PFSK-1 (cell line): ENCODE measurements around the gene ABL2.

Source experiments
- FOXP2 ChIP-seq: optimal IDR thresholded peaks from 2 replicates; pipeline ENCODE3; 2011; ENCODE audit warnings: borderline replicate concordance, control low read depth, inconsistent platforms; ENCODE audit not compliant: insufficient read depth; ENCODE audit errors: extremely low read length, extremely low read depth
- POLR2AphosphoS5 ChIP-seq: IDR thresholded peaks from 2 replicates; pipeline ENCODE4 v1.6.1; 2012; ENCODE audit warnings: low read depth, mild to moderate bottlenecking, control low read depth, low read length, moderate library complexity
- REST ChIP-seq, 2 experiments: IDR thresholded peaks; 2 replicates each; pipeline versions ENCODE4 v1.6.1 to v1.8.0; 2011 to 2012; ENCODE audit warnings: low read depth in 2 of 2, low read length in 2 of 2, control low read depth in 1 of 2, inconsistent platforms in 1 of 2, mild to moderate bottlenecking in 1 of 2, moderate library complexity in 1 of 2; ENCODE audit not compliant: insufficient read depth in 1 of 2
- SIN3A ChIP-seq: IDR thresholded peaks from 2 replicates; pipeline ENCODE4 v1.6.1; 2012; ENCODE audit warnings: mild to moderate bottlenecking, low read length, moderate library complexity, borderline replicate concordance; ENCODE audit not compliant: insufficient read depth
- TAF1 ChIP-seq: IDR thresholded peaks from 2 replicates; pipeline ENCODE4 v1.6.1; 2012; ENCODE audit warnings: low read length, control low read depth, borderline replicate concordance; ENCODE audit not compliant: insufficient read depth

ABL2 gene

DNA sequence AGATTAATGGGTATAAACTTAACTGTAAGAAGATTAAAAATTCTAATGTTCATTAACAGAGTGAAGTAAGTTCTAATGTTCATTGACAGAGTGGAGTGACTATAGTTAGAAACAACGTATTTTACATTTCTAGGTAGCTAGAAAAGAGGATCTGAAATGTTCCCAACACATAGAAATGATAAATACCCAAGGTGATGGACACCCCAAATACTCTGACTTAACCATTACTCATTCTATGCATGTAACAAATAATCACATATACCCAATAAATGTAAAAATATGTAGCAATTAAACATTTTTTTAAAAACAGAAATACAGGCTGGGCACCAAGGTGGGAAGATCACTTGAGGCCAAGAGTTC lies 62.1 kb downstream of the ABL2 start:
- no peak for TF ChIP-seq TAF1
- TF ChIP-seq REST (IDR thresholded peaks at IDR 0.05; ENCODE audit: insufficient read depth in 1 of 2, low read depth in 2 of 2, low read length in 2 of 2) = no peak
- no peak for TF ChIP-seq SIN3A
- no peak for TF ChIP-seq POLR2AphosphoS5
- no peak for TF ChIP-seq FOXP2

- no peak for TF ChIP-seq TAF1
Observed at GRCh38 chr1:179166663-179167417, 62.6 kb downstream of the ABL2 start.

GRCh38 chr1:179164494-179164893 lies 65.0 kb downstream of the ABL2 start:
- TF ChIP-seq FOXP2 = no peak
- TF ChIP-seq POLR2AphosphoS5 = no peak
- TF ChIP-seq SIN3A = no peak
- TF ChIP-seq REST (IDR thresholded peaks at IDR 0.05; ENCODE audit: insufficient read depth in 1 of 2, low read depth in 2 of 2, low read length in 2 of 2) = no peak
- no peak for TF ChIP-seq TAF1

- TF ChIP-seq POLR2AphosphoS5 (no peak), REST (IDR thresholded peaks at IDR 0.05; ENCODE audit: insufficient read depth in 1 of 2, low read depth in 2 of 2, low read length in 2 of 2) (no peak), SIN3A (no peak), FOXP2 (no peak)
Observed at GRCh38 chr1:179156708-179157107, 72.8 kb downstream of the ABL2 start.

DNA sequence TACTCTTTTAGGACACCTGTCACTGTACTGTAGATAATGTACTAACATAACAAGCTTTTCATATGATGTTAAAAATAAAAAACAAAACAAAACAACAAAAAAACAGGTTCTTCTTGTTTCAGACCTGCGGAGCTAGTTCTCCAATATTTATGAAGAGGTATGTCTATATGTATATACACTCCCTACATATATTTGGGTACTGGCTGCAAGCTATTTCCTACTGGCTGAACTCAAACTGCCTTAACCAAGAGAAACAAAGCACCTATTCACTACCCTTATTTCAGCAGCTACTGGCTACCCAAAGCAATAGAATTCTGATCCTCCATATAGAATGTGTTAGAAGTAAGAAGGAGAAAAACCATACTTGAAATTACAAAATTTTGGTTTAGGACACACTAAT lies 73.5 kb downstream of the ABL2 start:
- TF ChIP-seq POLR2AphosphoS5 (no peak), FOXP2 (no peak)

DNA sequence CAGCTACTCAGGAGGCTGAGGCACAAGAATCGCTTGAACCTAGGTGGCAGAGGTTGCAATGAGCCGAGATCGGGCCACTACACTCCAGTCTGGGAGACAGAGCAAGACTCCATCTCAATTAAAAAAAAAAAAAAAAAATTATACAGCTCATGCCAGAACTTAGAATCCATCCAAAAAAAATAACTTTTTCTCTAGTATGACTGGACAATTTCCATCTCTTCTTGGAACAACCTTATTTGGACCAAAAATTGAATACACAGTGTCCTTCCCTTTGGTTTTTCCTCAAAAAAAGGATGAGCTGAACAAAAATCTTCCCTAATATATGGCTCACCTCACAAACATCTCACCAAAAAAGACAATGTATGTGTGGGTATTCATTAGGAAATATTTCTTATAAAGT lies 73.9 kb downstream of the ABL2 start:
- TF ChIP-seq POLR2AphosphoS5 (no peak), REST (IDR thresholded peaks at IDR 0.05; ENCODE audit: insufficient read depth in 1 of 2, low read depth in 2 of 2, low read length in 2 of 2) (no peak), FOXP2 (no peak), TAF1 (no peak), SIN3A (no peak)
